Neural crest cell (in vitro differentiated cells): ENCODE data around the gene INTS14. TPM values are rescaled to one million over a fixed set of nuclear protein-coding genes. Genes with fewer than 3 reads are reported as not detected.

Source experiments
- DNase-seq: peaks from one replicate; pipeline ENCODE4 v3.0.0; 2021; ENCODE audit warnings: low read depth, mixed read lengths, low spot score
- H3K27ac Mint-ChIP-seq: one replicate; pipeline ENCODE4 v1.8.0; 2021; ENCODE audit warnings: mild to moderate bottlenecking, mixed read lengths; ENCODE audit not compliant: unreplicated experiment
- H3K27me3 Mint-ChIP-seq: 2 replicates; pipeline ENCODE4 v1.8.0; 2021; ENCODE audit warnings: low read depth, mild to moderate bottlenecking, mixed read lengths
- H3K36me3 Mint-ChIP-seq: 2 replicates; pipeline ENCODE4 v1.8.0; 2021; ENCODE audit warnings: low read depth, mild to moderate bottlenecking, mixed read lengths
- H3K4me1 Mint-ChIP-seq: 2 replicates; pipeline ENCODE4 v1.8.0; 2021; ENCODE audit warnings: mixed read lengths
- H3K4me3 Mint-ChIP-seq: one replicate; pipeline ENCODE4 v1.8.0; 2021; ENCODE audit warnings: mild to moderate bottlenecking, mixed read lengths
- H3K9me3 Mint-ChIP-seq: 2 replicates; pipeline ENCODE4 v1.8.0; 2021; ENCODE audit warnings: mixed read lengths
- CTCF ChIP-seq: fragments of 200-600 bp; sonication (generic); conservative IDR thresholded peaks from 2 replicates; pipeline ENCODE4 v1.5.0; 2021; ENCODE audit warnings: antibody characterized with exemption, mild to moderate bottlenecking
- total RNA-seq: library from RNA; stranded (reverse); gene quantifications from 2 replicates; pipeline ENCODE4 v1.2.1, GENCODE V29; 2021

Gene INTS14
- total RNA-seq, 1 donor from 2014 or later, result 53.1 TPM

- Mint-ChIP-seq H3K36me3 (no peaks in the 10 kb centered on the region), H3K9me3 (no peaks in the 10 kb centered on the region), H3K27ac (no peak overlapping the region), H3K4me3 (no peak overlapping the region), H3K27me3 (no peaks in the 10 kb centered on the region), H3K4me1 (no peaks in the 10 kb centered on the region)
- no peak for TF ChIP-seq CTCF
- no peak for DNase-seq
Observed at GRCh38 chr15:65653341-65653740, 42.4 kb upstream of the INTS14 start.

GRCh38 chr15:65651831-65652749, 41.2 kb upstream of the INTS14 start:
- TF ChIP-seq CTCF, result no peak
- Mint-ChIP-seq H3K27me3 (no peaks in the 10 kb centered on the region), H3K9me3 (no peaks in the 10 kb centered on the region), H3K4me1 (no peaks in the 10 kb centered on the region), H3K4me3 (no peak overlapping the region), H3K27ac (no peak overlapping the region), H3K36me3 (no peaks in the 10 kb centered on the region)
- DNase-seq, result no peak

- no peaks in the 10 kb centered on the region for H3K27me3 Mint-ChIP-seq
- DNase-seq, result no peak
- H3K4me3 Mint-ChIP-seq, result no peak overlapping the region
- no peaks in the 10 kb centered on the region for H3K9me3 Mint-ChIP-seq
- H3K4me1 Mint-ChIP-seq, result no peaks in the 10 kb centered on the region
- H3K36me3 Mint-ChIP-seq, result no peaks in the 10 kb centered on the region
- no peak for TF ChIP-seq CTCF
- H3K27ac Mint-ChIP-seq, result no peak overlapping the region
Observed at GRCh38 chr15:65651042-65651322, 40.1 kb upstream of the INTS14 start.

- TF ChIP-seq CTCF, result no peak
- H3K4me3 Mint-ChIP-seq, result no peak overlapping the region
- no peaks in the 10 kb centered on the region for H3K9me3 Mint-ChIP-seq
- H3K36me3 Mint-ChIP-seq, result no peaks in the 10 kb centered on the region
- no peak overlapping the region for H3K27ac Mint-ChIP-seq
- DNase-seq, result no peak
- no peaks in the 10 kb centered on the region for H3K27me3 Mint-ChIP-seq
- H3K4me1 Mint-ChIP-seq, result no peaks in the 10 kb centered on the region
Observed at GRCh38 chr15:65650312-65651041, 39.5 kb upstream of the INTS14 start.

GRCh38 chr15:65646486-65646885, 35.6 kb upstream of the INTS14 start:
- H3K9me3 Mint-ChIP-seq, result no peaks in the 10 kb centered on the region
- no peak overlapping the region for H3K4me3 Mint-ChIP-seq
- no peaks in the 10 kb centered on the region for H3K4me1 Mint-ChIP-seq
- no peak overlapping the region for H3K27ac Mint-ChIP-seq
- H3K27me3 Mint-ChIP-seq, result no peaks in the 10 kb centered on the region
- no peaks in the 10 kb centered on the region for H3K36me3 Mint-ChIP-seq
- no peak for TF ChIP-seq CTCF
- DNase-seq, result no peak
